ENCODE results near the gene CCDC201.

The CCDC201 gene

DNA sequence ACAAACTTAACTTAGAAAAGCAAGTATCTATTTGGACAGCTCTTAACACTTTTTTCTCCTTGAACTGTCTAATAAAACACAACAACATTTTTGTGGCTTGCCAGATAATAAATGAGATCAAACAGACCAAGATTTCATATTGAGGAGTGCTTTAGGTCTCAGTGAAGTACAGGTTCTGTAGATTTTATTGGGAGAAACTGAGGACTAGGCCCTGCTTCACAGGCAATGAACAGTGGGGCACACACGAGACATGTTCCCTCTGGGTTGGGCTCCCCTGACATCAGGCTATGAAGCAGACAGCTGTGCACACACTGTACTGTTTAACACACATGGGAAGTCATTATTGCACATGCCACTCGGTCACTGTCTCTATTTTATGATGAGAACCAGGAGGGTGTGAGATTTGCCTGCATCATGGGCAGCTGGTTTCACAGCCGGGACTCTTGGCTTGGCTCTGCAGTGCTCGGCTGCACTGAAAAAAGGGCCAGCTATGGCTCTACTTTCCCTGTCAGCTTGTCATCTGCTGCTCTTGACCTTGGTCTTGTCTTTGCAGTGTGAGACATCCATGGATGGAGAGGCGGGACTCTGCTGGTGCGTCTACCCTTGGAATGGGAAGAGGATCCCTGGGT lies 19.6 kb upstream of the CCDC201 start:
- peaks cover 17% of the 10 kb centered on the region for H3K4me1 Mint-ChIP-seq
- H3K36me3 Mint-ChIP-seq (ENCODE audit: low read depth), result no peaks in the 10 kb centered on the region
- no peak overlapping the region for H3K27ac Mint-ChIP-seq
- DNase-seq, result no peak
- H3K4me3 Mint-ChIP-seq, result no peak overlapping the region
- TF ChIP-seq, protein P1, sequence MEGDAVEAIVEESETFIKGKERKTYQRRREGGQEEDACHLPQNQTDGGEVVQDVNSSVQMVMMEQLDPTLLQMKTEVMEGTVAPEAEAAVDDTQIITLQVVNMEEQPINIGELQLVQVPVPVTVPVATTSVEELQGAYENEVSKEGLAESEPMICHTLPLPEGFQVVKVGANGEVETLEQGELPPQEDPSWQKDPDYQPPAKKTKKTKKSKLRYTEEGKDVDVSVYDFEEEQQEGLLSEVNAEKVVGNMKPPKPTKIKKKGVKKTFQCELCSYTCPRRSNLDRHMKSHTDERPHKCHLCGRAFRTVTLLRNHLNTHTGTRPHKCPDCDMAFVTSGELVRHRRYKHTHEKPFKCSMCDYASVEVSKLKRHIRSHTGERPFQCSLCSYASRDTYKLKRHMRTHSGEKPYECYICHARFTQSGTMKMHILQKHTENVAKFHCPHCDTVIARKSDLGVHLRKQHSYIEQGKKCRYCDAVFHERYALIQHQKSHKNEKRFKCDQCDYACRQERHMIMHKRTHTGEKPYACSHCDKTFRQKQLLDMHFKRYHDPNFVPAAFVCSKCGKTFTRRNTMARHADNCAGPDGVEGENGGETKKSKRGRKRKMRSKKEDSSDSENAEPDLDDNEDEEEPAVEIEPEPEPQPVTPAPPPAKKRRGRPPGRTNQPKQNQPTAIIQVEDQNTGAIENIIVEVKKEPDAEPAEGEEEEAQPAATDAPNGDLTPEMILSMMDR (IDR thresholded peaks at IDR 0.05), result no peak
- H3K27me3 Mint-ChIP-seq (ENCODE audit: low read depth, poor library complexity), result peaks cover 73% of the 10 kb centered on the region
- H3K9me3 Mint-ChIP-seq, result no peaks in the 10 kb centered on the region

- TF ChIP-seq, protein P1 (IDR thresholded peaks at IDR 0.05), result no peak
- no peaks in the 10 kb centered on the region for H3K36me3 Mint-ChIP-seq (ENCODE audit: low read depth)
- no peak overlapping the region for H3K4me3 Mint-ChIP-seq
- DNase-seq, result no peak
- peaks cover 25% of the 10 kb centered on the region for H3K4me1 Mint-ChIP-seq
- no peak overlapping the region for H3K27ac Mint-ChIP-seq
- H3K27me3 Mint-ChIP-seq (ENCODE audit: low read depth, poor library complexity), result peaks cover 81% of the 10 kb centered on the region
- H3K9me3 Mint-ChIP-seq, result no peaks in the 10 kb centered on the region
These were observed 18.9 kb upstream of the CCDC201 start for GRCh38 chr7:45891462-45892402.

GRCh38 chr7:45890902-45891461 lies 18.1 kb upstream of the CCDC201 start:
- H3K36me3 Mint-ChIP-seq (ENCODE audit: low read depth), result no peaks in the 10 kb centered on the region
- TF ChIP-seq, protein P1 (IDR thresholded peaks at IDR 0.05), result peak; percentile 65
- H3K27ac Mint-ChIP-seq, result no peak overlapping the region
- no peak overlapping the region for H3K4me3 Mint-ChIP-seq
- DNase-seq, result peak; percentile 14
- peaks cover 33% of the 10 kb centered on the region for H3K4me1 Mint-ChIP-seq
- no peaks in the 10 kb centered on the region for H3K9me3 Mint-ChIP-seq
- peaks cover 87% of the 10 kb centered on the region for H3K27me3 Mint-ChIP-seq (ENCODE audit: low read depth, poor library complexity)

- H3K27me3 Mint-ChIP-seq (ENCODE audit: low read depth, poor library complexity), result peaks cover 94% of the 10 kb centered on the region
- H3K4me3 Mint-ChIP-seq, result no peak overlapping the region
- no peaks in the 10 kb centered on the region for H3K9me3 Mint-ChIP-seq
- TF ChIP-seq, protein P1 (IDR thresholded peaks at IDR 0.05), result no peak
- DNase-seq, result no peak
- no peak overlapping the region for H3K27ac Mint-ChIP-seq
- no peaks in the 10 kb centered on the region for H3K36me3 Mint-ChIP-seq (ENCODE audit: low read depth)
- H3K4me1 Mint-ChIP-seq, result peaks cover 39% of the 10 kb centered on the region
These were observed 17.4 kb upstream of the CCDC201 start for GRCh38 chr7:45890125-45890901.

- no peak overlapping the region for H3K27ac Mint-ChIP-seq
- H3K27me3 Mint-ChIP-seq (ENCODE audit: low read depth, poor library complexity), result peaks cover 95% of the 10 kb centered on the region
- H3K4me1 Mint-ChIP-seq, result peaks cover 47% of the 10 kb centered on the region
- H3K36me3 Mint-ChIP-seq (ENCODE audit: low read depth), result no peaks in the 10 kb centered on the region
- no peaks in the 10 kb centered on the region for H3K9me3 Mint-ChIP-seq
- DNase-seq, result no peak
- H3K4me3 Mint-ChIP-seq, result peak overlapping the region; percentile 69
- TF ChIP-seq, protein P1 (IDR thresholded peaks at IDR 0.05), result no peak
These were observed 16.6 kb upstream of the CCDC201 start for GRCh38 chr7:45889367-45890067.
